Erythroblast (primary cell): Measurements from ENCODE around the gene MACROD2.

Source experiments
- GATA1 ChIP-seq: IDR thresholded peaks from 2 replicates; pipeline ENCODE4 v1.6.1; 2011; ENCODE audit warnings: low read depth, mild to moderate bottlenecking, control low read depth, low read length, moderate library complexity
- POLR2A ChIP-seq: IDR thresholded peaks from 2 replicates; pipeline ENCODE4 v1.6.1; 2011; ENCODE audit warnings: mild to moderate bottlenecking, low read length

DNA sequence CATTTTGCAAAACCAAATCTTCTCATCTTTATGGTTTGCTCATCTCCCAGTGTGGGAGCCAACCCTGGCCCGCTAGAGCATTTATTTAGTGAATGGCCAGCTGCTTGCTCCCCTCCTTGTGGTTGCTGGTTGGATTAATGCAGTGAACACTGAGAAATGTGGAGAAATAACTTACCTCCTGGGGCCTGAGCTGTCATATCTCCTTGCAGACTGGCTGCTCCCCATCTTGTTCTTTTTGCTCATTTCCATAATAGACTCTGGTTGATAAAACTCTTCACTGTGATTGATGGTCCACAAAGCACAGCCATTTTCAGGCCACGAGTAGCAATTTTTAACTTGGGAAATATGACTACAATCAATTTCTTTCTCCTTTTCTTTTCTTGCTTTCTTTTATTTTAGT lies 1420.6 kb downstream of the MACROD2 start:
- TF ChIP-seq POLR2A: no peak
- TF ChIP-seq GATA1: no peak
